ENCODE data around the gene ZNHIT3. TPM values are rescaled to one million over a fixed set of nuclear protein-coding genes. Genes with fewer than 3 reads are reported as not detected.

ZNHIT3 gene
- total and polyA plus RNA-seq, 10 of the 15 experiments (the other 5 are each of a cell fraction or from before 2014, with no cell fraction given), result 34.1 to 128 (median 55.6) TPM

GRCh38 chr17:36494674-36495073, 8.2 kb downstream of the ZNHIT3 start:
- H3K4me1 ChIP-seq (ENCODE audit: control insufficient read depth, insufficient read depth, low read length), result no peaks in the 10 kb centered on the region
- WGBS (ENCODE audit: insufficient coverage, insufficient replicate concordance, low lambda C conversion rate, missing lambda C conversion rate), result 97% methylated on average over 5 of the region's 5 CpGs
- H3K36me3 ChIP-seq (ENCODE audit: control insufficient read depth in 2 of 2, insufficient read depth in 2 of 2, low read length in 1 of 2), result peaks cover 11 to 31% of the 10 kb centered on the region in 2 experiments
- POLR2A ChIA-PET, result no interaction called here
- H3K27ac ChIP-seq (ENCODE audit: control insufficient read depth, insufficient read depth), result no peak overlapping the region
- no peaks in the 10 kb centered on the region for H4K20me1 ChIP-seq (ENCODE audit: control insufficient read depth, insufficient read depth)
- CTCF ChIA-PET, result interaction anchor here (1.1 to 1.6 kb wide), 2 partner anchors 12 to 40 kb away, joined by 4 to 5 read pairs; partner anchors contain the start of genes MYO19 and PIGW
- TF ChIP-seq, protein P1, sequence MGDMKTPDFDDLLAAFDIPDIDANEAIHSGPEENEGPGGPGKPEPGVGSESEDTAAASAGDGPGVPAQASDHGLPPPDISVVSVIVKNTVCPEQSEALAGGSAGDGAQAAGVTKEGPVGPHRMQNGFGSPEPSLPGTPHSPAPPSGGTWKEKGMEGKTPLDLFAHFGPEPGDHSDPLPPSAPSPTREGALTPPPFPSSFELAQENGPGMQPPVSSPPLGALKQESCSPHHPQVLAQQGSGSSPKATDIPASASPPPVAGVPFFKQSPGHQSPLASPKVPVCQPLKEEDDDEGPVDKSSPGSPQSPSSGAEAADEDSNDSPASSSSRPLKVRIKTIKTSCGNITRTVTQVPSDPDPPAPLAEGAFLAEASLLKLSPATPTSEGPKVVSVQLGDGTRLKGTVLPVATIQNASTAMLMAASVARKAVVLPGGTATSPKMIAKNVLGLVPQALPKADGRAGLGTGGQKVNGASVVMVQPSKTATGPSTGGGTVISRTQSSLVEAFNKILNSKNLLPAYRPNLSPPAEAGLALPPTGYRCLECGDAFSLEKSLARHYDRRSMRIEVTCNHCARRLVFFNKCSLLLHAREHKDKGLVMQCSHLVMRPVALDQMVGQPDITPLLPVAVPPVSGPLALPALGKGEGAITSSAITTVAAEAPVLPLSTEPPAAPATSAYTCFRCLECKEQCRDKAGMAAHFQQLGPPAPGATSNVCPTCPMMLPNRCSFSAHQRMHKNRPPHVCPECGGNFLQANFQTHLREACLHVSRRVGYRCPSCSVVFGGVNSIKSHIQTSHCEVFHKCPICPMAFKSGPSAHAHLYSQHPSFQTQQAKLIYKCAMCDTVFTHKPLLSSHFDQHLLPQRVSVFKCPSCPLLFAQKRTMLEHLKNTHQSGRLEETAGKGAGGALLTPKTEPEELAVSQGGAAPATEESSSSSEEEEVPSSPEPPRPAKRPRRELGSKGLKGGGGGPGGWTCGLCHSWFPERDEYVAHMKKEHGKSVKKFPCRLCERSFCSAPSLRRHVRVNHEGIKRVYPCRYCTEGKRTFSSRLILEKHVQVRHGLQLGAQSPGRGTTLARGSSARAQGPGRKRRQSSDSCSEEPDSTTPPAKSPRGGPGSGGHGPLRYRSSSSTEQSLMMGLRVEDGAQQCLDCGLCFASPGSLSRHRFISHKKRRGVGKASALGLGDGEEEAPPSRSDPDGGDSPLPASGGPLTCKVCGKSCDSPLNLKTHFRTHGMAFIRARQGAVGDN (IDR thresholded peaks at IDR 0.05), result no peak
- in situ Hi-C loops (cut with MboI), result loop anchor here (25.0 kb wide), 1 partner anchor 357 kb away; no protein-coding TSS in a partner anchor
- H3K9me3 ChIP-seq (replicated peaks; ENCODE audit: control insufficient read depth, insufficient read depth, low read length), result no peaks in the 10 kb centered on the region
- H3K4me3 ChIP-seq, result no peak overlapping the region
- SMC1A ChIA-PET (ENCODE audit: uncharacterized antibody, unreplicated experiment), result interaction anchor here (1.4 kb wide), 1 partner anchor 108 kb away, joined by 3 read pairs; no protein-coding TSS in a partner anchor
- intact Hi-C loops (cut with micrococcal nuclease; ENCODE audit: unreplicated experiment), result no loop called here
- BruUV-seq (replicated peaks), result no TSS peak
- no peak overlapping the region for H2AFZ ChIP-seq (ENCODE audit: control insufficient read depth, low read depth, low read length)
- RAD21 ChIA-PET (ENCODE audit: unreplicated experiment), result no interaction called here
- no peaks in the 10 kb centered on the region; the same call in none of the 2 replicates for H3K79me2 ChIP-seq (ENCODE audit: control insufficient read depth, insufficient read depth, low read length)
- FAIRE-seq, result no peak
- ATAC-seq, result no peak
- no peaks in the 10 kb centered on the region for H3K27me3 ChIP-seq (replicated peaks in 1 of 2; ENCODE audit: control insufficient read depth in 2 of 2, insufficient read depth in 2 of 2, low read length in 1 of 2)
- H3K9ac ChIP-seq (ENCODE audit: control insufficient read depth, insufficient read depth, low read length), result no peak overlapping the region
- H3K4me2 ChIP-seq (ENCODE audit: control insufficient read depth, insufficient read depth), result no peak overlapping the region
- DNase-seq (ENCODE audit: low read depth, low spot score), result no peak

DNA sequence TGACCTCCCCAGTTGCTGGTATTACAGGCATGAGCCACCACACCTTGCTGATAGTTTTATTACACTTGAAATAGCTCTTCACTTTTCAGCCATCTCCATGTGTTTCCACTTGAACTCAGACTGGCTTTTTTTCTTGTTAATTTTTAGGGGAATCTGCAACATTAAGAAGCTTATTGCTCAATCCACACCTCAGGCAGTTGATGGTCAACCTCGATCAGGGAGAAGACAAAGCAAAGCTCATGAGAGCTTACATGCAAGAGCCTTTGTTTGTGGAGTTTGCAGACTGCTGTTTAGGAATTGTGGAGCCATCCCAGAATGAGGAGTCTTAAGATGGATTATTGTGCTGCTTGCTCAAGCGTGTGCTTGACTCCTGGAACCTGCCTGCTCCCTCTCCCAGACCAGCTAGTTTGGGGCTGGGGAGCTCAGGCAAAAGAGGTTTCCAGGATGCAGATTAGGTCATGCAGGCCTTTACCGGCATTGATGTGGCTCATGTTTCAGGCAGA, 8.6 kb downstream of the ZNHIT3 start:
- H3K9me3 ChIP-seq (replicated peaks; ENCODE audit: control insufficient read depth, insufficient read depth, low read length), result no peaks in the 10 kb centered on the region
- ATAC-seq (no peak), DNase-seq (ENCODE audit: low read depth, low spot score) (no peak), FAIRE-seq (no peak)
- POLR2A ChIA-PET, result no interaction called here
- H3K4me3 ChIP-seq, result no peak overlapping the region
- intact Hi-C loops (cut with micrococcal nuclease; ENCODE audit: unreplicated experiment) (no loop called here), in situ Hi-C loops (cut with MboI) (loop anchor here (25.0 kb wide), 1 partner anchor 358 kb away; no protein-coding TSS in a partner anchor)
- 79% methylated on average over 3 of the region's 3 CpGs for WGBS (ENCODE audit: insufficient coverage, insufficient replicate concordance, low lambda C conversion rate, missing lambda C conversion rate)
- no TSS peak for BruUV-seq (replicated peaks)
- CTCF ChIA-PET, result interaction anchor here (1.1 to 1.6 kb wide), 2 partner anchors 12 to 39 kb away, joined by 4 to 5 read pairs; partner anchors contain the start of genes MYO19 and PIGW
- no peak overlapping the region for H3K9ac ChIP-seq (ENCODE audit: control insufficient read depth, insufficient read depth, low read length)
- TF ChIP-seq, protein P2, sequence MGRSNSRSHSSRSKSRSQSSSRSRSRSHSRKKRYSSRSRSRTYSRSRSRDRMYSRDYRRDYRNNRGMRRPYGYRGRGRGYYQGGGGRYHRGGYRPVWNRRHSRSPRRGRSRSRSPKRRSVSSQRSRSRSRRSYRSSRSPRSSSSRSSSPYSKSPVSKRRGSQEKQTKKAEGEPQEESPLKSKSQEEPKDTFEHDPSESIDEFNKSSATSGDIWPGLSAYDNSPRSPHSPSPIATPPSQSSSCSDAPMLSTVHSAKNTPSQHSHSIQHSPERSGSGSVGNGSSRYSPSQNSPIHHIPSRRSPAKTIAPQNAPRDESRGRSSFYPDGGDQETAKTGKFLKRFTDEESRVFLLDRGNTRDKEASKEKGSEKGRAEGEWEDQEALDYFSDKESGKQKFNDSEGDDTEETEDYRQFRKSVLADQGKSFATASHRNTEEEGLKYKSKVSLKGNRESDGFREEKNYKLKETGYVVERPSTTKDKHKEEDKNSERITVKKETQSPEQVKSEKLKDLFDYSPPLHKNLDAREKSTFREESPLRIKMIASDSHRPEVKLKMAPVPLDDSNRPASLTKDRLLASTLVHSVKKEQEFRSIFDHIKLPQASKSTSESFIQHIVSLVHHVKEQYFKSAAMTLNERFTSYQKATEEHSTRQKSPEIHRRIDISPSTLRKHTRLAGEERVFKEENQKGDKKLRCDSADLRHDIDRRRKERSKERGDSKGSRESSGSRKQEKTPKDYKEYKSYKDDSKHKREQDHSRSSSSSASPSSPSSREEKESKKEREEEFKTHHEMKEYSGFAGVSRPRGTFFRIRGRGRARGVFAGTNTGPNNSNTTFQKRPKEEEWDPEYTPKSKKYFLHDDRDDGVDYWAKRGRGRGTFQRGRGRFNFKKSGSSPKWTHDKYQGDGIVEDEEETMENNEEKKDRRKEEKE (IDR thresholded peaks at IDR 0.05), result no peak
- TF ChIP-seq SP1 (IDR thresholded peaks at IDR 0.05; ENCODE audit: low read depth, low read length) (no peak), CBX3 (IDR thresholded peaks at IDR 0.05; ENCODE audit: borderline replicate concordance, low read depth) (no peak), BMI1 (IDR thresholded peaks at IDR 0.05; ENCODE audit: borderline replicate concordance) (no peak), TARDBP (IDR thresholded peaks at IDR 0.05; ENCODE audit: borderline replicate concordance) (no peak), EP300 (IDR thresholded peaks at IDR 0.05; ENCODE audit: borderline replicate concordance in 1 of 2, control insufficient read depth in 1 of 2, low read depth in 2 of 2, low read length in 2 of 2) (no peak)
- TF ChIP-seq, protein P3, sequence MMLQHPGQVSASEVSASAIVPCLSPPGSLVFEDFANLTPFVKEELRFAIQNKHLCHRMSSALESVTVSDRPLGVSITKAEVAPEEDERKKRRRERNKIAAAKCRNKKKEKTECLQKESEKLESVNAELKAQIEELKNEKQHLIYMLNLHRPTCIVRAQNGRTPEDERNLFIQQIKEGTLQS (IDR thresholded peaks at IDR 0.05; ENCODE audit: borderline replicate concordance, extremely low read depth, low read depth, low read length), result no peak
- peaks cover 11 to 31% of the 10 kb centered on the region in 2 experiments for H3K36me3 ChIP-seq (ENCODE audit: control insufficient read depth in 2 of 2, insufficient read depth in 2 of 2, low read length in 1 of 2)
- H3K4me2 ChIP-seq (ENCODE audit: control insufficient read depth, insufficient read depth), result no peak overlapping the region
- SMC1A ChIA-PET (ENCODE audit: uncharacterized antibody, unreplicated experiment), result interaction anchor here (1.4 kb wide), 1 partner anchor 107 kb away, joined by 3 read pairs; no protein-coding TSS in a partner anchor
- RAD21 ChIA-PET (ENCODE audit: unreplicated experiment), result no interaction called here
- H3K79me2 ChIP-seq (ENCODE audit: control insufficient read depth, insufficient read depth, low read length), result no peaks in the 10 kb centered on the region; the same call in none of the 2 replicates
- H3K27me3 ChIP-seq (replicated peaks in 1 of 2; ENCODE audit: control insufficient read depth in 2 of 2, insufficient read depth in 2 of 2, low read length in 1 of 2), result no peaks in the 10 kb centered on the region
- H3K27ac ChIP-seq (ENCODE audit: control insufficient read depth, insufficient read depth), result no peak overlapping the region
- no peaks in the 10 kb centered on the region for H3K4me1 ChIP-seq (ENCODE audit: control insufficient read depth, insufficient read depth, low read length)
- H4K20me1 ChIP-seq (ENCODE audit: control insufficient read depth, insufficient read depth), result no peaks in the 10 kb centered on the region
- no peak overlapping the region for H2AFZ ChIP-seq (ENCODE audit: control insufficient read depth, low read depth, low read length)
